HUES6 (cell line): ENCODE data around the gene RTN4R.
"Not testable (repeated sequence)": the region's sequence is repeated elsewhere in the genome, so short reads cannot be mapped to it uniquely, and the experiment has no call there.

Source experiments
- H3K27ac ChIP-seq: 2 replicates; pipeline ENCODE4 v1.7.0; 2013; ENCODE audit warnings: low read depth, mild to moderate bottlenecking, low read length, inconsistent platforms
- H3K27me3 ChIP-seq: 2 replicates; pipeline ENCODE4 v1.6.1; 2013; ENCODE audit warnings: low read length; ENCODE audit not compliant: control insufficient read depth, insufficient read depth
- H3K36me3 ChIP-seq: 2 replicates; pipeline ENCODE4 v1.6.1; 2013; ENCODE audit warnings: low read length; ENCODE audit not compliant: control insufficient read depth, insufficient read depth
- H3K4me1 ChIP-seq: 2 replicates; pipeline ENCODE4 v1.6.1; 2013; ENCODE audit warnings: low read length; ENCODE audit not compliant: control insufficient read depth, insufficient read depth
- H3K4me3 ChIP-seq: 2 replicates; pipeline ENCODE4 v1.5.1; 2013; ENCODE audit warnings: low read depth, low read length
- H3K9ac ChIP-seq: one replicate; pipeline ENCODE4 v1.6.1; 2013; ENCODE audit warnings: mild to moderate bottlenecking, low read length
- H3K9me3 ChIP-seq: 2 replicates; pipeline ENCODE4 v1.6.1; 2013; ENCODE audit warnings: low read depth, low read length; ENCODE audit not compliant: control insufficient read depth, insufficient read depth

The RTN4R gene

DNA sequence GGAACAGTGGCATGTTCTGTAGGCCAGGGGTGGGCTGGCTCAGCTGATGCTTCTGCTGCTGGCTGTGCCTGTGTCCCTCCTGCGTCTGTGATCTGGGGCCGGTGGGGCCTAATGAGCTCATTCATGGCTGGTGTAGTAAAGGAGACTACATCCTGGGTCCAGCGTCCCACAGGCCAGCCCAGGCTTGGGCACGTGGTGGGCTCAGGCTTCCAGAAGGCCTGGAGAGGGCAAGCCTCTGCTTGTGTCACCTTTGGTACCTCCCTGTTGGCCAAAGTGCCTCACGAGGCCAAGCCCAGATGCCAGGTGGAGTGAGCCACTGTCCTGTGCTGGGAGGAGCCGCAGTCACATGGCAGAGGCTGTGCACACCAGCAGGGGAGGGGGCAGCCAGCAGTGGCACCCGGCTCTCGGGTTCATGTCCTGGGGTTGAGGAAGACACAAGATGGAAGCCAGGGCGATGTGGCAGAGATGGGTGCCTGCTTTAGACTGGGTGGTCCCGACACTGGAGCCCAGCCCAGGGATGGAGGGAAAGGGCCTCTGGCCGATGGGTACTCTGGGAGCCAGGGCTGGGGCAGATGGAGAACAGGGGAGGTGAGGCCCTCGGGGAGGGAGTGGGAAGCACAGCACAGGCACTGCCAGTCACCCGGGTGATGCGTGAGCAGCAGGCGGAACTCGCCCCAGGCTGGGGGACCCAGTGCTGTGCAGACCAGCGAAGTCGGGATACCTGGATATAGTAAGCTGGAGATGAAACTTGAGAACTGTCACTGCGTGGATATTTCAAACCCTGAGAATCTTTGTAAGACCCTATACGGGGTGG lies 43.3 kb upstream of the RTN4R start:
- H3K9ac ChIP-seq, H3K36me3 ChIP-seq, H3K27me3 ChIP-seq, H3K4me1 ChIP-seq, H3K9me3 ChIP-seq, H3K27ac ChIP-seq, H3K4me3 ChIP-seq: not testable (repeated sequence)

DNA sequence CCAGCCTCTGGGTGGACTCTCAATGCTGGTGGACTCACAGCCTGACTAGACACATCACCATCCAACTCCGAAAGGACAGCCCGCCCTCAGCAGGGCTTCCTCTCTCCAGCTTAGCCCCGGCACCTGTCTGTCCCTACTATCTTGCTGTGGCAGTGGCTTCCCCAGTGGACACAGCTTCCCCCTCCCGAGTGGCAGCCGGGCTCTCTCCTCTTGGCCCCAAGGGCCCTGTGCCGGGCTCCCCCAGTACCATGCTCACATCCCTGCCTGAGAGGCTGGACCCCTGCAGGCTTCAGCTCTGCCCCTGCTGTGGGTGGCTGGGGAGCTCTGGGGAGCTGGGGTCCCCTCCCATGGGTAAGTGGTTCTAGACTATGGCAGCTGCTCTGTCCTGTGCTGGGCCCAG lies 42.7 kb upstream of the RTN4R start:
- not testable (repeated sequence) for H3K4me3 ChIP-seq, H3K4me1 ChIP-seq, H3K27me3 ChIP-seq, H3K9ac ChIP-seq, H3K36me3 ChIP-seq, H3K9me3 ChIP-seq, H3K27ac ChIP-seq

DNA sequence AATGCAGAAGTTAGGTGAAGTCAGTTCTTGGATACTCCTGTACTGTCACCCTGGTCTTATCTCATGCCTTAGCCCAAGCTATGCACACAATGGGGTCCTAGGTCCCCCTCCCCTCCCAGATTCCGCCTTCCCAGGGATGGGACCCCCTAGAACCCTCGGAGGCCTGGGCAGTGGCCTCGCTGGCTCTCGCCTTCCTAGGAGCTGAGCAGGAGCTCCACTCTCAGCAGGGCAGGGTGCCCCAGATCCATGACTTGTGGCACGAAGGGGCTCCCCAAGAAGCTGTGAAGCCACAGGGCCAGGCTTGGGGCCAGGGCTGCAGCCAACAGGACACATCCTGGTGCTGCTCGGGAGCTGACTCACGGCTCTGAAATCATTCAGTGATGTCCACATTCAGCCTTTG lies 42.1 kb upstream of the RTN4R start:
- H3K4me3 ChIP-seq, H3K27ac ChIP-seq, H3K9ac ChIP-seq, H3K9me3 ChIP-seq, H3K4me1 ChIP-seq, H3K27me3 ChIP-seq, H3K36me3 ChIP-seq: not testable (repeated sequence)

DNA sequence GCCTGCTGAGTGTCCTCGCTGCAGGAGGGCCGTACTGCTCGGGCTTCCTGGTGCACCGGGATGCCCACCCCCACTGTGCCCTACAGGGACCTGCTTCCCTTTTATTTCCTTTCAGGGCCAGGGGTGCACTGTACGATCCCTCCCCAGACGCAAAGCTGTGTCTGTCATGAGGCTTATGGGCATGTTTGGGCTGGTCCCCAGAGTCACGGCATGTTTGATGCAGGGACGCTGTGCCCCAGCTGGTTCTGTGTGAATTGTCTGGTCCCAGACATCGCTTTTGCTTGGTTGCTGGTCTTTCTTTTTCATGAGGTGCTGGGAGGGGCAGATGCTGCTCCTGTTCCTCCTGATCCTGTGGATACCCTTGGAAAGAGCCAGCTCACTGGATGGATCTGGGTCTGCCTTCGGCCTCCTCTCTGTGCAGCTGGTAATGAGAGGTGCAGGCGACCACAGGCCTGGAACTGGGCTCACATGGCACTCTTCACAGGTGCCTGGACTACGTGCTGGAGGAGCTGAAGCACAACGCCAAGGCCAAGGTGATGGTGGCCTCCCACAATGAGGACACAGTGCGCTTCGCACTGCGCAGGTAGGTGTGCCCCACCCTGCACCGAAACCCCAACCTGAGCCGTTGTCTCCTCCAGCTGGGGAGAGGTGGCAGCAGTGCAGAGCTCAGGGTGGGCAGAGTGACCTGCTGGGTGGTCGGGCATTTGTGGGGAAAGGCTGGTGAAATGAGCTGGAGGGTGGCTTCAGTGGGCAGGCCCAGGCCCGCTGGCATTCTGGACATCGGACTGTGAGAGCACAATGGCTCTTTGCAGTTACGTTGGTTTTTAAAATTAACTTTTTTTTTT lies 40.9 kb upstream of the RTN4R start:
- H3K36me3 ChIP-seq, H3K9ac ChIP-seq, H3K27me3 ChIP-seq, H3K4me3 ChIP-seq, H3K27ac ChIP-seq, H3K4me1 ChIP-seq, H3K9me3 ChIP-seq: not testable (repeated sequence)

DNA sequence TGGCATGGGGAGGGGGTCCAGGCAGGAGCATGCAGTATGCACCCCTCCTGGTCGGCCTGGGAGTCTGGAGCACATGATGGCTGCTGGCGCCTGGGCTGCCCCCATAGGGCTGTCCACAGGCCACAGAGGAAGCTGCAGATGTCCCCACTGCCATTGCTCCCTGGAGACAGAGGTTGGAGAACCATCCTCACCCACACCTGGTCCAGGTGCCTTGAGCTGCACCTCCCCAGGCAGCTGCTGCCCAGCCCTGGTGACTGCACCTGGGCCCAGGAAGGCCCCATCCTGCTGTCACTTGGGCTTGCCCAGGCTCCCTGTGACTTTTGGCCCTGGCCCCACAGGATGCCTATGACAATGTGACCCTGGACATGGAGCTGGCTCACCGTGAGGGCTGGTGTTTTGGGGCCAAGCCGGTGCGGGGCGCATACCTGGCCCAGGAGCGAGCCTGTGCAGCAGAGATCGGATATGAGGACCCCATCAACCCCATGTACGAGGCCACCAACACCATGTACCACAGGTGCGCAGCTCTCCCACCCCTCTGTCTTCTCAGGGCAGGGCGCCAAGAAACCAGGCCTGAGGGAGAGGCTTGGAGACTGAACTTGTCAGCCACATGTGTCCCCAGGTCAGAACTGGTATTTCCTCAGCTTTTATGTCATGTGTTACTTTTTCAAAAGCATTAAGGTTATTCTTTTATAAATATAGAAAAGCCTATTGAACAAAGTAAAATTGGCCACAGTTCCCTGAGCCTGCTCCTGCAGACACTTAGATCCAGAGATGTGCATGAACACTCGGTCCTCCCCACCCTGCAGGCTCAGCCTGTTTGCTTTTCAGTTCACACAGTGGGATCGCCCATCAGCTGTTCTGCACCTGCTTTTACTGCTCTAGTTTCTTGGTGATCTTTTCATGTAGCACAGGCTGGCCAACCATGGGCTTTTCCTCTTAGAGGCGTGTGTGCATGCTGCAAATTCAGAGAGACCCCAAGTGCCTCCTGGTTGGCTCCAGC lies 39.6 kb upstream of the RTN4R start:
- not testable (repeated sequence) for H3K27me3 ChIP-seq, H3K4me1 ChIP-seq, H3K9me3 ChIP-seq, H3K27ac ChIP-seq, H3K4me3 ChIP-seq, H3K36me3 ChIP-seq, H3K9ac ChIP-seq

DNA sequence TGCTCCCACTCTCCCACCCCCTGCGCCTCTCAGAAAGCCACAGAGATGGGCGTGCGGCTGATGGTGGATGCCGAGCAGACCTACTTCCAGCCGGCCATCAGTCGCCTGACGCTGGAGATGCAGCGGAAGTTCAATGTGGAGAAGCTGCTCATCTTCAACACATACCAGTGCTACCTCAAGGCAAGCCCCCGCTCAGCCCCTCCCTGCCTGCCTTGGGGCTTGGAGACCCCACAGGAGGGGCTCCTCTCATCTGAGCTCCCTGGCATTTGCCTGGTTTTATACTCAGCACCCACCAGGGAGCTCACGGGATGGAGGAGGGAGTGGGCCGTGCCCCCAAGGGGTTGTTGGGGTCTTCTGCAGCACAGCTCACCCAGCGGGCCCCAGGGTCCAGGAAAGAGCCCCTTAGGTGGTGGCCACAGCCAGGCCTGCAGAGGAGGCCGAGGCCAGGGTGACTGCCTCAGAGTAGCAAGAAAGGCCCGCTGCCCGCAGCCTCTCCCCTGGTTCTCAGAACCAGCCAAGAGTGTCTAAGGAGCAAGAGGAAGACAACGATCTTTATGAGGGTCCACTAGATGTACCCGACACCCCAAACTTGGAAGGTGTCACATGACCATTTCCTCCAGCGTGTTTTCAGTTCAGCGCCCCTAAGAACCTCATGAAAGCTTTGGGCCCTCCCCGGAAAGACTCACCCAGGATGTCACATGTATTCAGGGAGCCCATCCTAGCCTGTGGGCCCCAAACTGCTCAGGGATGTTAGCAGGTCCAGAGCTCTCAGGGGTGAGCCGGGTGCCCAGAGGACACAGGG lies 38.7 kb upstream of the RTN4R start:
- H3K36me3 ChIP-seq, H3K9ac ChIP-seq, H3K4me1 ChIP-seq, H3K27ac ChIP-seq, H3K27me3 ChIP-seq, H3K4me3 ChIP-seq, H3K9me3 ChIP-seq: not testable (repeated sequence)

DNA sequence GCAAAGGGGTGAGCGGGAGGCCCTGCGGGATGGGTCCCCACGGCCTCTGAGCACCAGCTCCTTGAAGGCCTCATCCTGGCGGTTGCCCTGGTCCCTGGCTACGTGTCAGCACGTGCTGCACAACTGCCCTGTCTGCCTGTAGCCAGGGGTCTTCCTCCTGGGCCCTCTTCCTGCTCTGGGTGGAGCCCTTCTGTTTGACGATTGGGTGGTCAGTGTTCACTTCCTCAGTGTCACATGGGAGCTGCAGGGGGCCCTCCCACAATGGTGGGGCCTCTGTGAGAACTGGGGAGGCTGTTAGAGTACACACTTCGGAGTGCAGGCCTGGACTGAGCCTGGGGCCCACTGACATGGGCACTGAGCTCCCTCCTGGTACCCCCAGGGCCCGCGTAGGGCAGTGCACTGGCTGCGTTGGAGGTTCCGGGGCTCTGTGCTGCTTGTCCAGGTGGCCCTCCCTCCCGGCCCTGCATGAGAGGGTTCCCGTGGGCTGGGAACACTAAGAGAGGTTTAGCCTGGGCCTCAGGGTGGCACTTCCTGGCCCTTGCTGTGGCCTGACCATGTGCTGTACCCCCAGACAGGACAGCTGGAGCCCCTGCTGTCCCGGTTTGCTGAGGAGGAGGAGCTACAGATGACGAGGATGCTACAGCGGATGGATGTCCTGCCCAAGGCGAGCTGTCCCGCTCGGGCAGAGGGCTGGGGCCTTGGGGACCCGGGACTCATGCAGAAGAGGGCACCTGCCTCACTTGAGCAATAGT lies 38.0 kb upstream of the RTN4R start:
- Histone ChIP-seq H3K9me3 (no peaks in the 10 kb centered on the region), H3K9ac (no peak overlapping the region), H3K27me3 (peaks cover 15% of the 10 kb centered on the region), H3K4me3 (no peak overlapping the region), H3K36me3 (no peaks in the 10 kb centered on the region), H3K4me1 (no peaks in the 10 kb centered on the region), H3K27ac (no peak overlapping the region)

DNA sequence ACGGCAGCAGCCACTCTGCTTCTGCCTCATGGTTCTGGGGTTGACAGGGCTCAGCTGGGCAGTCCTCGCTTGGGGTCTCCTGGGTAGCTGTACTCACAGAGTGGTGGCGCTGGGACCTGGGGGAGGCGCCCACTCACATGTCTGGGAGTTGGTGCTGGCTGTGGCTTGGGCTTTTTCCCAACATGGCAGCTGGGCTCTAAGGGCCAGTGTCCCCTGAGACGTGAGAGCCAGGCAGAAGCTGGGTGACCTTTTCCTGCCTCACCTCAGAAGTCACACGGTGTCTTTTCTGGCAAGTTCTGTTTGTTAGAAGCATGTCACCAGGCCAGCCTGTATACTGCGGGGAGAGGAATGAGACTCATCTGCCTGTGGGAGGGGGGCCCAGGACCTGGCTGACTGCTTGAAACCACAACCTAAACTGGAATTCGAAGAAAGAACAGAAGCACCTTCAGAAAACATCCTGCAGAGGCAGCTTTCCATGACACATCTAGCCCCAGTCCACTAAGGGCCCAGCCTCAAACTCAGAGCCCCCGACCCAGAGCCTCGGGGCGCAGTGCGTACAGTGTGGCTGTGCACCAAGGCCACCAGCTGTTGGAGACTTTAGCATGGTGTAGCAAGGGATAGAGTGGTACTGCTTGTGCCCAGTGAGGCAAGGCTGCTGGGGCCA lies 37.2 kb upstream of the RTN4R start:
- H3K9me3 ChIP-seq, H3K4me3 ChIP-seq: not testable (repeated sequence)

DNA sequence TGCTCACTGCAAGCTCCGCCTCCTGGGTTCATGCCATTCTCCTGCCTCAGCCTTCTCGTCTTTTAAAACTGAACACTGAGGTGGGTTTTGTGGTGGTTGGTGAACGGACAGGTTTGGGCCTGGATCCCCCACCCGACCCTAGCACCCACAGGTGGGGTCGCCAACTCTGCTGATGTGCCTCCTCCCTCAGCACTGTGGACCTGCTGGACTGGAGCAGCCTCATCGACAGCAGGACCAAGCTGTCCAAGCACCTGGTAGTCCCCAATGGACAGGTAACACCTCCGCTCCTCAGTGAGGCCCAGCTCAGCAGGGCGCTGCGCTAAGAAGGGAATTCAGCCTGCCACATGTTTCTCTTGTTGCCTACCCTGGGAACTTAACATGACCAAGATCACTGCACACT lies 36.5 kb upstream of the RTN4R start:
- Histone ChIP-seq H3K27me3 (peaks cover 29% of the 10 kb centered on the region), H3K27ac (no peak overlapping the region), H3K9ac (no peak overlapping the region), H3K4me3 (no peak overlapping the region), H3K36me3 (no peaks in the 10 kb centered on the region), H3K4me1 (no peaks in the 10 kb centered on the region), H3K9me3 (no peaks in the 10 kb centered on the region)

More for the DNA sequence above, 37.2 kb upstream of the RTN4R start:
- not testable (repeated sequence) for H3K9ac ChIP-seq, H3K36me3 ChIP-seq, H3K4me1 ChIP-seq, H3K27ac ChIP-seq
- peaks cover 22% of the 10 kb centered on the region for H3K27me3 ChIP-seq
